Endothelial cell of umbilical vein (primary cell): ENCODE measurements around the gene WDR37. TPM values are rescaled to one million over a fixed set of nuclear protein-coding genes. Genes with fewer than 3 reads are reported as not detected.
A peak's percentile ranks its signal among the peaks of the same experiment; 100 is the strongest.

Source experiments
- BruUV-seq: library from RNA; stranded (reverse); fragments of 400-500 nt; replicated peaks from 2 replicates; lab custom pipeline; 2021; lab: Mats Ljungman, UMichigan
- CTCF ChIA-PET: fragments of 300-600, 350-600 bp; sonication (Branson Sonifier 250); formaldehyde crosslinking; loops from one replicate; lab custom pipeline; 2021; ENCODE audit warnings: antibody characterized with exemption, inconsistent platforms; lab: Charles Lee
- POLR2A ChIA-PET: fragments of 300-600, 350-600 bp; sonication (Branson Sonifier 250); formaldehyde crosslinking; loops from one replicate; lab custom pipeline; 2021; ENCODE audit warnings: antibody characterized with exemption, inconsistent platforms; lab: Charles Lee
- DNase-seq: peaks from one replicate; pipeline ENCODE4 v3.0.0-alpha.2; 2011; ENCODE audit warnings: low read depth, low spot score
- FAIRE-seq: peaks from 2 replicates; lab custom pipeline; 2011; peaks lifted over from hg19 to GRCh38; lab: Jason Lieb, UNC
- H2AFZ ChIP-seq: 2 replicates; pipeline ENCODE4 v1.6.0; 2012; ENCODE audit warnings: low read depth, low read length, control low read depth, inconsistent platforms
- H3K27ac ChIP-seq: 2 replicates; pipeline ENCODE4 v1.5.1; 2011; ENCODE audit warnings: low read depth, mild to moderate bottlenecking, control low read depth, low read length, moderate library complexity; ENCODE audit not compliant: insufficient read depth
- H3K27me3 ChIP-seq, 2 experiments: 2 replicates each; pipeline versions ENCODE4 v1.6.0 to v1.6.1; 2011; ENCODE audit warnings: low read length in 2 of 2, mixed read lengths in 1 of 2; ENCODE audit not compliant: control insufficient read depth in 2 of 2, insufficient read depth in 2 of 2
- H3K36me3 ChIP-seq, 2 experiments: 2 replicates in 1 of 2; 3 replicates in 1 of 2; pipeline ENCODE4 v1.5.1; 2011; ENCODE audit warnings: low read length in 2 of 2, mild to moderate bottlenecking in 1 of 2, moderate library complexity in 1 of 2; ENCODE audit not compliant: control insufficient read depth in 2 of 2, insufficient read depth in 2 of 2; ENCODE audit errors: extremely low read depth in 1 of 2
- H3K4me1 ChIP-seq: 3 replicates; pipeline ENCODE4 v1.5.1; 2011; ENCODE audit warnings: mild to moderate bottlenecking, low read length; ENCODE audit not compliant: control insufficient read depth, insufficient read depth; ENCODE audit errors: extremely low read depth
- H3K4me2 ChIP-seq: 2 replicates; pipeline ENCODE4 v1.6.1; 2011; ENCODE audit warnings: low read length, control low read depth, mixed read lengths; ENCODE audit not compliant: insufficient read depth
- H3K4me3 ChIP-seq, 3 experiments: fragments of 200-600 bp in 1 of 3; sonication (generic), shearing (Covaris generic) in 1 of 3; replicated peaks in 1 of 3; 2 replicates each; pipeline ENCODE4 v1.5.1; 2011 to 2016; ENCODE audit warnings: control low read depth in 3 of 3, low read length in 3 of 3, mild to moderate bottlenecking in 2 of 3, inconsistent platforms in 1 of 3, low read depth in 1 of 3, moderate library complexity in 1 of 3; ENCODE audit not compliant: insufficient read depth in 1 of 3
- H3K79me2 ChIP-seq: 2 replicates; pipeline ENCODE4 v1.6.0; 2012; ENCODE audit warnings: low read length, inconsistent platforms; ENCODE audit not compliant: control insufficient read depth, insufficient read depth
- H3K9ac ChIP-seq: replicated peaks from 2 replicates; pipeline ENCODE3; 2011; ENCODE audit warnings: low read length, control low read depth; ENCODE audit not compliant: insufficient read depth; ENCODE audit errors: extremely low read depth
- H3K9me1 ChIP-seq: replicated peaks from 3 replicates; pipeline ENCODE4 v1.6.0; 2011; ENCODE audit warnings: mild to moderate bottlenecking, low read length; ENCODE audit not compliant: control insufficient read depth, insufficient read depth; ENCODE audit errors: extremely low read depth
- H3K9me3 ChIP-seq: replicated peaks from 2 replicates; pipeline ENCODE4 v1.5.1; 2012; ENCODE audit warnings: low read length, inconsistent platforms; ENCODE audit not compliant: control insufficient read depth, insufficient read depth
- H4K20me1 ChIP-seq: replicated peaks from 2 replicates; pipeline ENCODE3; 2011; ENCODE audit warnings: mild to moderate bottlenecking, low read length; ENCODE audit not compliant: control insufficient read depth, insufficient read depth; ENCODE audit errors: extremely low read depth
- CTCF ChIP-seq, 2 donors: IDR thresholded peaks; 1 replicate in 1 of 2; 2 replicates in 1 of 2; pipeline ENCODE4 v1.5.1; 2011; ENCODE audit warnings: low read length in 2 of 2, mild to moderate bottlenecking in 2 of 2, moderate library complexity in 2 of 2, control low read depth in 1 of 2, inconsistent platforms in 1 of 2, low read depth in 1 of 2; ENCODE audit not compliant: insufficient read depth in 1 of 2; ENCODE audit errors: extremely low read depth in 1 of 2
- EZH2 ChIP-seq: IDR thresholded peaks from 2 replicates; pipeline ENCODE4 v1.6.1; 2012; ENCODE audit warnings: borderline replicate concordance, low read depth, mild to moderate bottlenecking, moderate library complexity, low read length, inconsistent platforms; ENCODE audit not compliant: severe bottlenecking
- FOS ChIP-seq: IDR thresholded peaks from 2 replicates; pipeline ENCODE4 v1.6.1; 2011; ENCODE audit warnings: mild to moderate bottlenecking, low read length, moderate library complexity, borderline replicate concordance; ENCODE audit not compliant: insufficient read depth
- GATA2 ChIP-seq: IDR thresholded peaks from 2 replicates; pipeline ENCODE4 v1.7.0; 2011; ENCODE audit warnings: low read depth, mild to moderate bottlenecking, moderate library complexity, mixed read lengths, low read length; ENCODE audit not compliant: insufficient read length, insufficient read depth
- JUN ChIP-seq: IDR thresholded peaks from 2 replicates; pipeline ENCODE4 v1.6.1; 2011; ENCODE audit warnings: borderline replicate concordance, low read depth; ENCODE audit not compliant: insufficient read length, insufficient read depth
- MAX ChIP-seq: IDR thresholded peaks from 2 replicates; pipeline ENCODE4 v1.6.1; 2011; ENCODE audit not compliant: insufficient read depth, insufficient read length
- MYC ChIP-seq: IDR thresholded peaks from one replicate; pipeline ENCODE4 v1.6.1; 2011; ENCODE audit warnings: mild to moderate bottlenecking, low read depth, low read length
- POLR2A ChIP-seq: IDR thresholded peaks from 2 replicates; pipeline ENCODE4 v1.6.1; 2012; ENCODE audit warnings: low read depth, mild to moderate bottlenecking, control low read depth, low read length
- POLR2AphosphoS5 ChIP-seq: IDR thresholded peaks from 2 replicates; pipeline ENCODE4 v1.6.1; 2012; ENCODE audit warnings: low read depth, mild to moderate bottlenecking, control low read depth, low read length, moderate library complexity; ENCODE audit not compliant: insufficient read depth
- dilution Hi-C: fragments of 300-500 bp; cut with MboI; formaldehyde crosslinking; loops from one replicate; pipeline ENCODE4 v1.15.0; 2019; ENCODE audit warnings: low sequenced_read_pairs; ENCODE audit not compliant: extremely low pct_ligation_motif_present
- intact Hi-C: fragments of 100-400 bp; cut with micrococcal nuclease; formaldehyde crosslinking; loops from one replicate; pipeline ENCODE4 v1.10.0; 2022
- polyA plus RNA-seq, 4 experiments: library from polyadenylated mRNA; depleted of rRNA in 3 of 4; stranded (reverse) in 3 of 4; unstranded in 1 of 4; fragments of >200 nt; gene quantifications; 2 replicates each; pipeline versions ENCODE4 v1.2.1 to v1.2.3, GENCODE V29; 2011 to 2012; ENCODE audit warnings: missing spikeins in 1 of 4
- total RNA-seq: library from RNA; stranded (reverse); gene quantifications from 2 replicates; pipeline ENCODE4 v1.2.3, GENCODE V29; 2021

The WDR37 gene
- total and polyA plus RNA-seq, 2 donors (not counting 3 experiments of a cell fraction or from before 2014, with no cell fraction given), result 21.7 to 25.5 TPM

GRCh38 chr10:1122349-1122748 lies 66.2 kb downstream of the WDR37 start:
- dilution Hi-C loops, result no loop called here
- no peak overlapping the region for H2AFZ ChIP-seq
- no peaks in the 10 kb centered on the region for H3K4me1 ChIP-seq
- H3K27ac ChIP-seq, result no peak overlapping the region
- ChIA-PET POLR2A (no interaction called here), CTCF (no interaction called here)
- no peak overlapping the region for H3K4me2 ChIP-seq
- no TSS peak for BruUV-seq
- no peak overlapping the region for H3K9ac ChIP-seq
- H3K79me2 ChIP-seq, result no peaks in the 10 kb centered on the region
- H3K9me1 ChIP-seq, result no peaks in the 10 kb centered on the region
- H3K36me3 ChIP-seq, result peaks cover 6 to 37% of the 10 kb centered on the region in 2 experiments
- DNase-seq (no peak), FAIRE-seq (no peak)
- H3K4me3 ChIP-seq, result no peak overlapping the region
- TF ChIP-seq GATA2 (no peak), MYC (no peak), POLR2A (no peak), EZH2 (no peak), POLR2AphosphoS5 (no peak), CTCF (IDR thresholded peaks at IDR 0.05; ENCODE audit: extremely low read depth in 1 of 2, insufficient read depth in 1 of 2, low read depth in 1 of 2, low read length in 2 of 2) (no peak), JUN (no peak)
- no peaks in the 10 kb centered on the region for H4K20me1 ChIP-seq
- intact Hi-C loops, result no loop called here
- no peaks in the 10 kb centered on the region for H3K27me3 ChIP-seq
- no peaks in the 10 kb centered on the region for H3K9me3 ChIP-seq

GRCh38 chr10:1123198-1123597 lies 67.0 kb downstream of the WDR37 start:
- peak; percentile 31 for FAIRE-seq
- Histone ChIP-seq H3K9ac (no peak overlapping the region), H3K27ac (no peak overlapping the region), H3K9me1 (no peaks in the 10 kb centered on the region), H3K36me3 (peaks cover 6 to 37% of the 10 kb centered on the region in 2 experiments), H3K4me2 (no peak overlapping the region), H3K79me2 (no peaks in the 10 kb centered on the region), H3K9me3 (no peaks in the 10 kb centered on the region), H3K4me3 (no peak overlapping the region), H3K27me3 (no peaks in the 10 kb centered on the region), H4K20me1 (no peaks in the 10 kb centered on the region), H2AFZ (no peak overlapping the region), H3K4me1 (no peaks in the 10 kb centered on the region)
- dilution Hi-C loops, result no loop called here
- peak; percentile 6 for DNase-seq
- CTCF ChIA-PET, result no interaction called here
- TF ChIP-seq GATA2, result no peak
- TF ChIP-seq MYC, result no peak
- TF ChIP-seq MAX, result no peak
- TF ChIP-seq FOS, result no peak
- TF ChIP-seq POLR2A, result no peak
- TF ChIP-seq JUN, result no peak
- no peak for TF ChIP-seq EZH2
- TF ChIP-seq CTCF (IDR thresholded peaks at IDR 0.05; ENCODE audit: extremely low read depth in 1 of 2, insufficient read depth in 1 of 2, low read depth in 1 of 2, low read length in 2 of 2), result no peak
- no peak for TF ChIP-seq POLR2AphosphoS5
- intact Hi-C loops, result no loop called here
- no TSS peak for BruUV-seq
- POLR2A ChIA-PET, result no interaction called here
